Endothelial cell of umbilical vein (primary cell): ENCODE data around the gene SLC25A20. TPM values are rescaled to one million over a fixed set of nuclear protein-coding genes. Genes with fewer than 3 reads are reported as not detected.

Source experiments
- BruUV-seq: library from RNA; stranded (reverse); fragments of 400-500 nt; replicated peaks from 2 replicates; lab custom pipeline; 2021; lab: Mats Ljungman, UMichigan
- CTCF ChIA-PET: fragments of 300-600, 350-600 bp; sonication (Branson Sonifier 250); formaldehyde crosslinking; loops from one replicate; lab custom pipeline; 2021; ENCODE audit warnings: antibody characterized with exemption, inconsistent platforms; lab: Charles Lee
- POLR2A ChIA-PET: fragments of 300-600, 350-600 bp; sonication (Branson Sonifier 250); formaldehyde crosslinking; loops from one replicate; lab custom pipeline; 2021; ENCODE audit warnings: antibody characterized with exemption, inconsistent platforms; lab: Charles Lee
- DNase-seq: peaks from one replicate; pipeline ENCODE4 v3.0.0-alpha.2; 2011; ENCODE audit warnings: low read depth, low spot score
- FAIRE-seq: peaks from 2 replicates; lab custom pipeline; 2011; peaks lifted over from hg19 to GRCh38; lab: Jason Lieb, UNC
- H2AFZ ChIP-seq: 2 replicates; pipeline ENCODE4 v1.6.0; 2012; ENCODE audit warnings: low read depth, low read length, control low read depth, inconsistent platforms
- H3K27ac ChIP-seq: 2 replicates; pipeline ENCODE4 v1.5.1; 2011; ENCODE audit warnings: low read depth, mild to moderate bottlenecking, control low read depth, low read length, moderate library complexity; ENCODE audit not compliant: insufficient read depth
- H3K27me3 ChIP-seq, 2 experiments: 2 replicates each; pipeline versions ENCODE4 v1.6.0 to v1.6.1; 2011; ENCODE audit warnings: low read length in 2 of 2, mixed read lengths in 1 of 2; ENCODE audit not compliant: control insufficient read depth in 2 of 2, insufficient read depth in 2 of 2
- H3K36me3 ChIP-seq, 2 experiments: 2 replicates in 1 of 2; 3 replicates in 1 of 2; pipeline ENCODE4 v1.5.1; 2011; ENCODE audit warnings: low read length in 2 of 2, mild to moderate bottlenecking in 1 of 2, moderate library complexity in 1 of 2; ENCODE audit not compliant: control insufficient read depth in 2 of 2, insufficient read depth in 2 of 2; ENCODE audit errors: extremely low read depth in 1 of 2
- H3K4me1 ChIP-seq: 3 replicates; pipeline ENCODE4 v1.5.1; 2011; ENCODE audit warnings: mild to moderate bottlenecking, low read length; ENCODE audit not compliant: control insufficient read depth, insufficient read depth; ENCODE audit errors: extremely low read depth
- H3K4me2 ChIP-seq: 2 replicates; pipeline ENCODE4 v1.6.1; 2011; ENCODE audit warnings: low read length, control low read depth, mixed read lengths; ENCODE audit not compliant: insufficient read depth
- H3K4me3 ChIP-seq, 3 experiments: fragments of 200-600 bp in 1 of 3; sonication (generic), shearing (Covaris generic) in 1 of 3; replicated peaks in 1 of 3; 2 replicates each; pipeline ENCODE4 v1.5.1; 2011 to 2016; ENCODE audit warnings: control low read depth in 3 of 3, low read length in 3 of 3, mild to moderate bottlenecking in 2 of 3, inconsistent platforms in 1 of 3, low read depth in 1 of 3, moderate library complexity in 1 of 3; ENCODE audit not compliant: insufficient read depth in 1 of 3
- H3K79me2 ChIP-seq: 2 replicates; pipeline ENCODE4 v1.6.0; 2012; ENCODE audit warnings: low read length, inconsistent platforms; ENCODE audit not compliant: control insufficient read depth, insufficient read depth
- H3K9ac ChIP-seq: replicated peaks from 2 replicates; pipeline ENCODE3; 2011; ENCODE audit warnings: low read length, control low read depth; ENCODE audit not compliant: insufficient read depth; ENCODE audit errors: extremely low read depth
- H3K9me1 ChIP-seq: replicated peaks from 3 replicates; pipeline ENCODE4 v1.6.0; 2011; ENCODE audit warnings: mild to moderate bottlenecking, low read length; ENCODE audit not compliant: control insufficient read depth, insufficient read depth; ENCODE audit errors: extremely low read depth
- H3K9me3 ChIP-seq: replicated peaks from 2 replicates; pipeline ENCODE4 v1.5.1; 2012; ENCODE audit warnings: low read length, inconsistent platforms; ENCODE audit not compliant: control insufficient read depth, insufficient read depth
- H4K20me1 ChIP-seq: replicated peaks from 2 replicates; pipeline ENCODE3; 2011; ENCODE audit warnings: mild to moderate bottlenecking, low read length; ENCODE audit not compliant: control insufficient read depth, insufficient read depth; ENCODE audit errors: extremely low read depth
- CTCF ChIP-seq, 2 donors: IDR thresholded peaks; 1 replicate in 1 of 2; 2 replicates in 1 of 2; pipeline ENCODE4 v1.5.1; 2011; ENCODE audit warnings: low read length in 2 of 2, mild to moderate bottlenecking in 2 of 2, moderate library complexity in 2 of 2, control low read depth in 1 of 2, inconsistent platforms in 1 of 2, low read depth in 1 of 2; ENCODE audit not compliant: insufficient read depth in 1 of 2; ENCODE audit errors: extremely low read depth in 1 of 2
- EZH2 ChIP-seq: IDR thresholded peaks from 2 replicates; pipeline ENCODE4 v1.6.1; 2012; ENCODE audit warnings: borderline replicate concordance, low read depth, mild to moderate bottlenecking, moderate library complexity, low read length, inconsistent platforms; ENCODE audit not compliant: severe bottlenecking
- FOS ChIP-seq: IDR thresholded peaks from 2 replicates; pipeline ENCODE4 v1.6.1; 2011; ENCODE audit warnings: mild to moderate bottlenecking, low read length, moderate library complexity, borderline replicate concordance; ENCODE audit not compliant: insufficient read depth
- GATA2 ChIP-seq: IDR thresholded peaks from 2 replicates; pipeline ENCODE4 v1.7.0; 2011; ENCODE audit warnings: low read depth, mild to moderate bottlenecking, moderate library complexity, mixed read lengths, low read length; ENCODE audit not compliant: insufficient read length, insufficient read depth
- JUN ChIP-seq: IDR thresholded peaks from 2 replicates; pipeline ENCODE4 v1.6.1; 2011; ENCODE audit warnings: borderline replicate concordance, low read depth; ENCODE audit not compliant: insufficient read length, insufficient read depth
- MAX ChIP-seq: IDR thresholded peaks from 2 replicates; pipeline ENCODE4 v1.6.1; 2011; ENCODE audit not compliant: insufficient read depth, insufficient read length
- MYC ChIP-seq: IDR thresholded peaks from one replicate; pipeline ENCODE4 v1.6.1; 2011; ENCODE audit warnings: mild to moderate bottlenecking, low read depth, low read length
- POLR2A ChIP-seq: IDR thresholded peaks from 2 replicates; pipeline ENCODE4 v1.6.1; 2012; ENCODE audit warnings: low read depth, mild to moderate bottlenecking, control low read depth, low read length
- POLR2AphosphoS5 ChIP-seq: IDR thresholded peaks from 2 replicates; pipeline ENCODE4 v1.6.1; 2012; ENCODE audit warnings: low read depth, mild to moderate bottlenecking, control low read depth, low read length, moderate library complexity; ENCODE audit not compliant: insufficient read depth
- dilution Hi-C: fragments of 300-500 bp; cut with MboI; formaldehyde crosslinking; loops from one replicate; pipeline ENCODE4 v1.15.0; 2019; ENCODE audit warnings: low sequenced_read_pairs; ENCODE audit not compliant: extremely low pct_ligation_motif_present
- intact Hi-C: fragments of 100-400 bp; cut with micrococcal nuclease; formaldehyde crosslinking; loops from one replicate; pipeline ENCODE4 v1.10.0; 2022
- polyA plus RNA-seq, 4 experiments: library from polyadenylated mRNA; depleted of rRNA in 3 of 4; stranded (reverse) in 3 of 4; unstranded in 1 of 4; fragments of >200 nt; gene quantifications; 2 replicates each; pipeline versions ENCODE4 v1.2.1 to v1.2.3, GENCODE V29; 2011 to 2012; ENCODE audit warnings: missing spikeins in 1 of 4
- total RNA-seq: library from RNA; stranded (reverse); gene quantifications from 2 replicates; pipeline ENCODE4 v1.2.3, GENCODE V29; 2021

Gene SLC25A20
- total and polyA plus RNA-seq, 2 donors (not counting 3 experiments of a cell fraction or from before 2014, with no cell fraction given), result 7.9 to 11.0 TPM

- no peak for FAIRE-seq
Measured at GRCh38 chr3:48945891-48946549, 47.3 kb upstream of the SLC25A20 start.

More at GRCh38 chr3:48945891-48946549, 47.3 kb upstream of the SLC25A20 start:
- intact Hi-C loops (no loop called here), dilution Hi-C loops (no loop called here)
- peaks cover 39% of the 10 kb centered on the region for H3K79me2 ChIP-seq
- no peak overlapping the region for H3K4me3 ChIP-seq
- H3K36me3 ChIP-seq, result peaks cover 0 to 2% of the 10 kb centered on the region in 2 experiments
- H3K9me1 ChIP-seq, result no peaks in the 10 kb centered on the region
- H3K4me2 ChIP-seq, result no peak overlapping the region
- TF ChIP-seq JUN (no peak), GATA2 (no peak), MAX (no peak), FOS (no peak), CTCF (IDR thresholded peaks at IDR 0.05; ENCODE audit: extremely low read depth in 1 of 2, insufficient read depth in 1 of 2, low read depth in 1 of 2, low read length in 2 of 2) (no peak), POLR2A (no peak), POLR2AphosphoS5 (no peak), EZH2 (no peak), MYC (no peak)
- no peaks in the 10 kb centered on the region for H4K20me1 ChIP-seq
- H3K9ac ChIP-seq, result no peak overlapping the region
- no peaks in the 10 kb centered on the region for H3K27me3 ChIP-seq
- no peaks in the 10 kb centered on the region for H3K4me1 ChIP-seq
- no peak for DNase-seq
- BruUV-seq, result no TSS peak
- CTCF ChIA-PET, result interaction anchor here (1.5 to 1.7 kb wide), 2 partner anchors 13 to 17 kb away, joined by 4 read pairs; no protein-coding TSS in a partner anchor
- H2AFZ ChIP-seq, result no peak overlapping the region
- no peaks in the 10 kb centered on the region for H3K9me3 ChIP-seq
- no peak overlapping the region for H3K27ac ChIP-seq
- POLR2A ChIA-PET, result no interaction called here
